Activated CD8-positive, alpha-beta T cell treated with anti-CD3 and anti-CD28 coated beads for 36 hours (primary cell): ENCODE results near the gene RTL10. TPM values are rescaled to one million over a fixed set of nuclear protein-coding genes. Genes with fewer than 3 reads are reported as not detected.
"Not testable (repeated sequence)": the region's sequence is repeated elsewhere in the genome, so short reads cannot be mapped to it uniquely, and the experiment has no call there.

Experiments
- ATAC-seq: fragments of 200-7000 bp; cut with Tn5 transposase; one replicate; pipeline ENCODE4 v1.10.0; 2021; ENCODE audit warnings: mild to moderate bottlenecking, moderate library complexity
- CTCF ChIA-PET: fragments of 350-600 bp; sonication (Branson Sonifier 250); formaldehyde crosslinking; loops from one replicate; lab custom pipeline; 2021; ENCODE audit warnings: antibody characterized with exemption; lab: Charles Lee
- POLR2A ChIA-PET: fragments of 350-600 bp; sonication (Branson Sonifier 250); formaldehyde crosslinking; loops from one replicate; lab custom pipeline; 2021; ENCODE audit warnings: antibody characterized with exemption; lab: Charles Lee
- DNase-seq: peaks from one replicate; pipeline ENCODE4 v3.0.0-alpha.2; 2020
- H3K27ac Mint-ChIP-seq: one replicate; pipeline ENCODE4 v1.8.0; 2021; ENCODE audit warnings: mild to moderate bottlenecking, mixed read lengths
- H3K27me3 Mint-ChIP-seq: one replicate; pipeline ENCODE4 v1.8.0; 2021; ENCODE audit warnings: mixed read lengths
- H3K36me3 Mint-ChIP-seq: one replicate; pipeline ENCODE4 v1.8.0; 2021; ENCODE audit warnings: low read depth, mixed read lengths
- H3K4me1 Mint-ChIP-seq: one replicate; pipeline ENCODE4 v1.8.0; 2021; ENCODE audit warnings: low read depth, mixed read lengths
- H3K4me3 Mint-ChIP-seq: one replicate; pipeline ENCODE4 v1.8.0; 2021; ENCODE audit warnings: mild to moderate bottlenecking, moderate library complexity, mixed read lengths
- H3K9me3 Mint-ChIP-seq: one replicate; pipeline ENCODE4 v1.8.0; 2021; ENCODE audit warnings: mixed read lengths
- CTCF ChIP-seq: fragments of 200-600 bp; IDR thresholded peaks from one replicate; pipeline ENCODE4 v1.8.0; 2022; ENCODE audit warnings: antibody characterized with exemption, mild to moderate bottlenecking
- intact Hi-C: fragments of 100-400 bp; cut with micrococcal nuclease; formaldehyde crosslinking; loops from one replicate; pipeline ENCODE4 v1.10.0; 2022
- total RNA-seq, 2 experiments: library from RNA; stranded (reverse); gene quantifications; one replicate each; pipeline ENCODE4 v1.2.3, GENCODE V29; 2021

Gene RTL10
- total RNA-seq, 2 experiments from 2014 or later: 14.7 to 17.4 TPM

- Mint-ChIP-seq H3K27ac (no peak overlapping the region), H3K9me3 (no peaks in the 10 kb centered on the region), H3K27me3 (no peaks in the 10 kb centered on the region), H3K4me3 (no peak overlapping the region), H3K4me1 (peaks cover 26% of the 10 kb centered on the region), H3K36me3 (peaks cover 5% of the 10 kb centered on the region)
- ATAC-seq (no peak), DNase-seq (no peak)
- no peak for TF ChIP-seq CTCF
- intact Hi-C loops: no loop called here
- POLR2A ChIA-PET: interaction anchor here (0.6 kb wide), 1 partner anchor 89 kb away, joined by 4 read pairs; no protein-coding TSS in a partner anchor
- CTCF ChIA-PET: interaction anchor here (1.4 kb wide), 1 partner anchor 9 kb away, joined by 4 read pairs; no protein-coding TSS in a partner anchor
Observed at GRCh38 chr22:19834599-19834998, 20.1 kb downstream of the RTL10 start.

GRCh38 chr22:19833327-19833726, 21.3 kb downstream of the RTL10 start:
- H3K27me3 Mint-ChIP-seq, intact Hi-C loops, H3K9me3 Mint-ChIP-seq, ATAC-seq, DNase-seq, H3K4me3 Mint-ChIP-seq, H3K36me3 Mint-ChIP-seq, H3K27ac Mint-ChIP-seq: not testable (repeated sequence)
- H3K4me1 Mint-ChIP-seq: peaks cover 26% of the 10 kb centered on the region
- POLR2A ChIA-PET: interaction anchor here (1.2 to 1.5 kb wide), 2 partner anchors 12 to 57 kb away, joined by 3 to 5 read pairs; no protein-coding TSS in a partner anchor
- CTCF ChIA-PET: interaction anchor here (0.8 to 2.9 kb wide), 4 partner anchors 57 to 102 kb away, joined by 3 to 13 read pairs (median 6); no protein-coding TSS in a partner anchor

- POLR2A ChIA-PET: interaction anchor here (1.1 to 1.5 kb wide), 4 partner anchors 10 to 59 kb away, joined by 3 to 5 read pairs (median 3); no protein-coding TSS in a partner anchor
- CTCF ChIA-PET: interaction anchor here (0.8 to 2.9 kb wide), 8 partner anchors 9 to 102 kb away, joined by 3 to 13 read pairs (median 3); no protein-coding TSS in a partner anchor
- ATAC-seq: no peak
- no peak for DNase-seq
- no peaks in the 10 kb centered on the region for H3K27me3 Mint-ChIP-seq
- no peak overlapping the region for H3K4me3 Mint-ChIP-seq
- H3K4me1 Mint-ChIP-seq: peaks cover 24% of the 10 kb centered on the region
- H3K36me3 Mint-ChIP-seq: peaks cover 2% of the 10 kb centered on the region
- H3K27ac Mint-ChIP-seq: no peak overlapping the region
- no peaks in the 10 kb centered on the region for H3K9me3 Mint-ChIP-seq
- intact Hi-C loops: no loop called here
- TF ChIP-seq CTCF: no peak
Observed at GRCh38 chr22:19832476-19833108, 22.1 kb downstream of the RTL10 start.

GRCh38 chr22:19831979-19832378, 22.7 kb downstream of the RTL10 start:
- CTCF ChIA-PET: interaction anchor here (0.9 to 2.9 kb wide), 6 partner anchors 9 to 101 kb away, joined by 3 to 13 read pairs (median 4); no protein-coding TSS in a partner anchor
- intact Hi-C loops, ATAC-seq, H3K27ac Mint-ChIP-seq, H3K9me3 Mint-ChIP-seq, DNase-seq, H3K27me3 Mint-ChIP-seq, H3K4me3 Mint-ChIP-seq, H3K36me3 Mint-ChIP-seq: not testable (repeated sequence)
- POLR2A ChIA-PET: interaction anchor here (1.1 to 1.5 kb wide), 4 partner anchors 11 to 60 kb away, joined by 3 to 5 read pairs (median 3); no protein-coding TSS in a partner anchor
- H3K4me1 Mint-ChIP-seq: peaks cover 23% of the 10 kb centered on the region

- no peak for DNase-seq
- no peaks in the 10 kb centered on the region for H3K27me3 Mint-ChIP-seq
- POLR2A ChIA-PET: no interaction called here
- TF ChIP-seq CTCF: no peak
- intact Hi-C loops: no loop called here
- no peak for ATAC-seq
- H3K4me1 Mint-ChIP-seq: peaks cover 19% of the 10 kb centered on the region
- H3K27ac Mint-ChIP-seq: no peak overlapping the region
- CTCF ChIA-PET: interaction anchor here (1.6 to 2.9 kb wide), 3 partner anchors 11 to 100 kb away, joined by 4 to 13 read pairs (median 10); no protein-coding TSS in a partner anchor
- H3K4me3 Mint-ChIP-seq: no peak overlapping the region
- no peaks in the 10 kb centered on the region for H3K9me3 Mint-ChIP-seq
- H3K36me3 Mint-ChIP-seq: no peaks in the 10 kb centered on the region
Observed at GRCh38 chr22:19831016-19831415, 23.7 kb downstream of the RTL10 start.

GRCh38 chr22:19828035-19828401, 26.7 kb downstream of the RTL10 start:
- Mint-ChIP-seq H3K4me1 (peaks cover 5% of the 10 kb centered on the region), H3K27me3 (no peaks in the 10 kb centered on the region), H3K27ac (no peak overlapping the region), H3K36me3 (no peaks in the 10 kb centered on the region), H3K4me3 (no peak overlapping the region), H3K9me3 (no peaks in the 10 kb centered on the region)
- CTCF ChIA-PET: no interaction called here
- no peak for TF ChIP-seq CTCF
- no peak for DNase-seq
- no peak for ATAC-seq
- POLR2A ChIA-PET: no interaction called here
- intact Hi-C loops: no loop called here
